Activated T-helper 17 cell treated with anti-CD3 and anti-CD28 coated beads, Interleukin-2, amount 50 U/mL, for 72 hours (primary cell): ENCODE data around the gene KCP. TPM values are rescaled to one million over a fixed set of nuclear protein-coding genes. Genes with fewer than 3 reads are reported as not detected.

Source experiments
- ATAC-seq: fragments of 150-1000 bp; cut with Tn5 transposase; replicated peaks from 2 replicates; pipeline ENCODE4 v1.10.0; 2021; ENCODE audit warnings: mild to moderate bottlenecking, moderate library complexity
- H3K27ac Mint-ChIP-seq: one replicate; pipeline ENCODE4 v1.8.0; 2022; ENCODE audit warnings: mixed read lengths
- H3K27me3 Mint-ChIP-seq: one replicate; pipeline ENCODE4 v1.8.0; 2022; ENCODE audit warnings: mixed read lengths
- H3K36me3 Mint-ChIP-seq: one replicate; pipeline ENCODE4 v1.8.0; 2022; ENCODE audit warnings: low read depth, mild to moderate bottlenecking, mixed read lengths
- H3K4me1 Mint-ChIP-seq: one replicate; pipeline ENCODE4 v1.8.0; 2022; ENCODE audit warnings: mixed read lengths
- H3K4me3 Mint-ChIP-seq: one replicate; pipeline ENCODE4 v1.8.0; 2022; ENCODE audit warnings: mild to moderate bottlenecking, mixed read lengths
- H3K9me3 Mint-ChIP-seq: one replicate; pipeline ENCODE4 v1.8.0; 2022; ENCODE audit warnings: mixed read lengths
- total RNA-seq, 2 donors: library from RNA; stranded (reverse); gene quantifications; one replicate each; pipeline ENCODE4 v1.2.3, GENCODE V29; 2022

The KCP gene
- total RNA-seq, 2 donors from 2014 or later, result 0.09 to 1.0 TPM

DNA sequence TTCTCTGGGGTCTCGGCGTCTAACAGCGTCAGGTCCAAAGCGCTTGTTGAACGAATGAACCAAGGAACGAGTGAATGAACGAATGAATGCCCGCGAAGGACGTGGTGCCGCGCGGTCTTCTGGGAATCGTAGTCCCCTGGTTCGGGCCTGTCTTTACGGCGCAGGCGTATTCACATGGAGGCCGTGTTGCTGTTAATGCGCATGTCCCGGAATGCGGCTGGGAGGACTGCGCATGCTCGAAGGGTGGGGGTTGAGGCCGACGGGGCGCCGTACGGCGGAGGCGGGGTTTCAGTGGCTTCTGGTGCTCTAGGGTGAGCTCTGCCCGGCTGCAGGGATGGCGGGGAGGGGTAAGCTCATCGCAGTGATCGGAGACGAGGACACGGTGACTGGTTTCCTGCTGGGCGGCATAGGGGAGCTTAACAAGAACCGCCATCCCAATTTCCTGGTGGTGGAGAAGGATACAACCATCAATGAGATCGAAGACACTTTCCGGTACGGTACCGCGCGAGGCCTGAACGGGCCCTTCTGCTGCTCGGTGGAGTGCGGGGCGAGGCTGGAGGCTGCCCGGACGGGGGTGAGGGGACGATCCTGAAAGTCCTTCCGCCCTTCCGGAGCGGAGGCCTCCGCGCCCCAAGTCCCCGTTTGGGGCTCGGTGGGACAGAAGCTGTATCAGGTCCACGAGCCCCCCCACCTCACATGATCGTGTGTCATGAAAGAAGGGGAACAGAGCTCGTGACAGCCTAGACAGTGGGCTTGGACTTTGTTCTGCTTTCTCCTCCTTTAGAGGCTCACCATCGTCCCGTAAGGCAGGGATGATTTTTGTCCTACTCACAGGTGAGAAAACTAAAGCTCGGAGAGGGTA, 47.7 kb downstream of the KCP start, which contains the start of gene ATP6V1F:
Gene ATP6V1F, plus strand, starts transcription at position 286 of the 862 bp plus-strand sequence. Its CDS starts 49 bp downstream, at position 335.
- H3K4me1 Mint-ChIP-seq, result peaks cover 13% of the 10 kb centered on the region
- ATAC-seq, result peak; percentile 94
- peak within 1 kb of the TSS; percentile 83 for H3K4me3 Mint-ChIP-seq
- H3K9me3 Mint-ChIP-seq, result no peaks in the 10 kb centered on the region
- H3K36me3 Mint-ChIP-seq, result peaks cover 18% of the 10 kb centered on the region
- H3K27me3 Mint-ChIP-seq, result no peaks in the 10 kb centered on the region
- H3K27ac Mint-ChIP-seq, result peak within 1 kb of the TSS; percentile 87

DNA sequence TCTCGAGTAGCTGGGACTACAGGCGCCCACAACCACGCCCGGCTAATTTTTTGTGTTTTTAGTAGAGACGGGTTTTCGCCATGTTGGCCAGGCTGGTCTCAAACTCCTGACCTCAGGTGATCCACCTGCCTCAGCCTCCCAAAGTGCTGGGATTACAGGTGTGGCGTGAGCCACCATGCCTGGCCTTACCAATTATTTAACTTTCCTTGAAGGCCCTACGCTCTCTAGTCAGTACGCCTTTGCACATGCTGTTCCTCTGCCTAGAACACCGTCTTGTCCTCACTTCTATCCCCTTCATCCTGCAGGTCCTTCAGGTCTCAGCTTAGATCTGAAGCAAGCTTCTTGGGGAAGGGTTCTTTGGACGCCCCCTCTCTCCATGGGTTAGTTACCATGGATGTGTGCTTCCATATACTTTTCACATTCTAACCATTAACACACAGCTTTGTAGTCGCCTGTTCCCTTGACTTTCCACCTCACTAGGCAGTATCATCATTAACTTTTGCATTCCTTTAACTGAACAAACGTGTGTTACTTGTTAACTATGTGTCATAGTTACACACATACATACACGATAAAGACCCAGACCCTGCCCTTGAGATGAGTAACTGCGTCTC, 48.4 kb downstream of the KCP start:
- peaks cover 18% of the 10 kb centered on the region for H3K36me3 Mint-ChIP-seq
- H3K27me3 Mint-ChIP-seq, result no peaks in the 10 kb centered on the region
- H3K9me3 Mint-ChIP-seq, result no peaks in the 10 kb centered on the region
- peaks cover 13% of the 10 kb centered on the region for H3K4me1 Mint-ChIP-seq
- H3K27ac Mint-ChIP-seq, result peak overlapping the region; percentile 87
- ATAC-seq, result no peak
- H3K4me3 Mint-ChIP-seq, result peak overlapping the region; percentile 83

GRCh38 chr7:128860158-128861073, 50.1 kb downstream of the KCP start:
- no peak for ATAC-seq
- Mint-ChIP-seq H3K27me3 (no peaks in the 10 kb centered on the region), H3K9me3 (no peaks in the 10 kb centered on the region), H3K27ac (no peak overlapping the region), H3K36me3 (peaks cover 12% of the 10 kb centered on the region), H3K4me1 (peaks cover 13% of the 10 kb centered on the region), H3K4me3 (no peak overlapping the region)

- H3K4me1 Mint-ChIP-seq, result peaks cover 6% of the 10 kb centered on the region
- H3K4me3 Mint-ChIP-seq, result no peak overlapping the region
- H3K27ac Mint-ChIP-seq, result no peak overlapping the region
- ATAC-seq, result no peak
- H3K36me3 Mint-ChIP-seq, result peaks cover 5% of the 10 kb centered on the region
- no peaks in the 10 kb centered on the region for H3K27me3 Mint-ChIP-seq
- no peaks in the 10 kb centered on the region for H3K9me3 Mint-ChIP-seq
Observed at GRCh38 chr7:128859232-128860157, 51.0 kb downstream of the KCP start.

- H3K9me3 Mint-ChIP-seq, result no peaks in the 10 kb centered on the region
- no peak for ATAC-seq
- H3K4me3 Mint-ChIP-seq, result no peak overlapping the region
- peaks cover 5% of the 10 kb centered on the region for H3K36me3 Mint-ChIP-seq
- no peaks in the 10 kb centered on the region for H3K27me3 Mint-ChIP-seq
- peaks cover 6% of the 10 kb centered on the region for H3K4me1 Mint-ChIP-seq
- no peak overlapping the region for H3K27ac Mint-ChIP-seq
Observed at GRCh38 chr7:128858380-128859231, 51.9 kb downstream of the KCP start.

- Mint-ChIP-seq H3K27ac (no peak overlapping the region), H3K9me3 (no peaks in the 10 kb centered on the region), H3K27me3 (no peaks in the 10 kb centered on the region), H3K4me3 (no peak overlapping the region), H3K36me3 (no peaks in the 10 kb centered on the region), H3K4me1 (no peaks in the 10 kb centered on the region)
- no peak for ATAC-seq
Observed at GRCh38 chr7:128856001-128856718, 54.3 kb downstream of the KCP start.

DNA sequence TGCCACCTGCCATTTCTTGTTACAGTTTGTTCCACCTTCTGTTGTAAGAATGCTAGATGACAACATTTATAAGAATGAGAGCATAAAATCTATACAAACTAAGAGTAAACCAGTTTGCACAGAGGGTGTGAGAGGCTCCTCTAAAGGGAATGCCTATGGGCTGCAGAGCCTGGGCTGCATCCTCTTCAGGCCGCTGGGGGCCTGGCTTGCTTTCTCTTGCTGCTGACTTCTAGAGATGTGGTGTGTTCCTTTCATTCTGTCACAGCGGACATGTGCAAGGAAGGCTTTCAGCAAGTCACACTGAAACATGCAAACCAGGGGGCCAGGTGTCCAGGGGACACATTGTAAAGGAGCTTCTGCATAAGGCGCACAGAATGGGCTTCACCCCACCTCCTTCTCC, 55.0 kb downstream of the KCP start:
- H3K27me3 Mint-ChIP-seq, result no peaks in the 10 kb centered on the region
- H3K4me1 Mint-ChIP-seq, result no peaks in the 10 kb centered on the region
- no peaks in the 10 kb centered on the region for H3K9me3 Mint-ChIP-seq
- H3K4me3 Mint-ChIP-seq, result no peak overlapping the region
- ATAC-seq, result no peak
- H3K27ac Mint-ChIP-seq, result no peak overlapping the region
- H3K36me3 Mint-ChIP-seq, result no peaks in the 10 kb centered on the region

- H3K4me3 Mint-ChIP-seq, result no peak overlapping the region
- H3K27me3 Mint-ChIP-seq, result peaks cover 3% of the 10 kb centered on the region
- H3K27ac Mint-ChIP-seq, result no peak overlapping the region
- no peaks in the 10 kb centered on the region for H3K9me3 Mint-ChIP-seq
- no peak for ATAC-seq
- no peaks in the 10 kb centered on the region for H3K4me1 Mint-ChIP-seq
- no peaks in the 10 kb centered on the region for H3K36me3 Mint-ChIP-seq
Observed at GRCh38 chr7:128854396-128854795, 56.1 kb downstream of the KCP start.

- Mint-ChIP-seq H3K4me1 (no peaks in the 10 kb centered on the region), H3K27me3 (peaks cover 3% of the 10 kb centered on the region), H3K36me3 (no peaks in the 10 kb centered on the region), H3K4me3 (no peak overlapping the region), H3K9me3 (no peaks in the 10 kb centered on the region), H3K27ac (no peak overlapping the region)
- no peak for ATAC-seq
Observed at GRCh38 chr7:128853799-128854198, 56.7 kb downstream of the KCP start.

DNA sequence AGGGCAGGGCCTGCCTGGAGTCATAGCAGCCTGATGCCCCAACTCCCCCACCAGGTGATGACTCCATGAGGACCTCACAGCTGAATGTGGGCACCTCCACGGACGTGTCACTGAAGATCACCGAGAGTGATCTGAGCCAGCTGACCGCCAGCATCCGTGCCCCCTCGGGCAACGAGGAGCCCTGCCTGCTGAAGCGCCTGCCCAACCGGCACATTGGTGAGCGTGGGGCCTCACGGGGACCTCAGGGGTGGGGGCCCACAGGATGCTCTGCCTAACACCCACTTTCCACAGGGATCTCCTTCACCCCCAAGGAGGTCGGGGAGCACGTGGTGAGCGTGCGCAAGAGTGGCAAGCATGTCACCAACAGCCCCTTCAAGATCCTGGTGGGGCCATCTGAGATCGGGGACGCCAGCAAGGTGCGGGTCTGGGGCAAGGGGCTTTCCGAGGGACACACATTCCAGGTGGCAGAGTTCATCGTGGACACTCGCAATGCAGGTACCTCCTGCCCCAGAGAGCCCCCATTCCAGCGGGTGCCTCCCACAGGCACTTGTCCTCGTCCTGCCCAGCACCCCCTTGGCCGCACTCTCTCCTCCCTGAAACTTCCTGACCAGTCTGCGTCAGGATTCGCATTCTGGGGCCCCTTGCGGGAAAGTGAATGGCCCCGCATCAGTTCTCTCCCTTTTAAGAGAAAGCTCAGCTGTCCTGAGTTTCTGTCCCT, 57.8 kb downstream of the KCP start:
- Mint-ChIP-seq H3K27ac (no peak overlapping the region), H3K27me3 (peaks cover 3% of the 10 kb centered on the region), H3K4me1 (no peaks in the 10 kb centered on the region), H3K4me3 (no peak overlapping the region), H3K36me3 (no peaks in the 10 kb centered on the region), H3K9me3 (no peaks in the 10 kb centered on the region)
- ATAC-seq, result no peak

DNA sequence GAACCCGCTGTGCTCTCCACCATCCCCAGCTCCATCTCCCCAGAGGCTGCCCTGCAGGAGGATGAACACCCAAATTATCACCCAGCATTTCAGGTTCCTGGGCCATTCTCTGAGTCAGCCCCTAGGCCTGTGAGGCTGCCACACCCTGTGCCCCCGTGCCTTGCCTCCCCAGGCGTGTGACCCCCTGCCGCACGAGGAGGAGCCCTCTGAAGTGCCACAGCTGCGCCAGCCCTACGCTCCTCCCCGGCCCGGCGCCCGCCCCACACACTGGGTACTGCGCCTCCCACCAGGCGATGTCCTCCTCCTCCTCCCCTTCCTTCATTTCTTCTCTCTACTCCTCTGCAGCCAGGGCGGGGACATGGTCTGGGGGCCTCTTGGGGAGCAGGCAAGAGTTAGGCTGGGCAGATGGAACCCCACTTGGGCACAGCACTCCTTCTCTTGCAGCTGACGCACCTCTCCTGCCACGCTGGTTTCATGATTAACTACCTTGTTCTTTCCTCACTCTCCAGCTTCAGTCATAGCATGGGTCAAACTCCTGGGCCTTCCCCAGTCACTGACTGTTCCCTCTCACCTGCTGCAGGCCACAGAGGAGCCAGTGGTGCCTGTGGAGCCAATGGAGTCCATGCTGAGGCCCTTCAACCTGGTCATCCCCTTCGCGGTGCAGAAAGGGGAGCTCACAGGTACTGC, 60.6 kb downstream of the KCP start:
- no peak for ATAC-seq
- Mint-ChIP-seq H3K4me1 (no peaks in the 10 kb centered on the region), H3K9me3 (no peaks in the 10 kb centered on the region), H3K4me3 (no peak overlapping the region), H3K36me3 (no peaks in the 10 kb centered on the region), H3K27me3 (peaks cover 3% of the 10 kb centered on the region), H3K27ac (no peak overlapping the region)

DNA sequence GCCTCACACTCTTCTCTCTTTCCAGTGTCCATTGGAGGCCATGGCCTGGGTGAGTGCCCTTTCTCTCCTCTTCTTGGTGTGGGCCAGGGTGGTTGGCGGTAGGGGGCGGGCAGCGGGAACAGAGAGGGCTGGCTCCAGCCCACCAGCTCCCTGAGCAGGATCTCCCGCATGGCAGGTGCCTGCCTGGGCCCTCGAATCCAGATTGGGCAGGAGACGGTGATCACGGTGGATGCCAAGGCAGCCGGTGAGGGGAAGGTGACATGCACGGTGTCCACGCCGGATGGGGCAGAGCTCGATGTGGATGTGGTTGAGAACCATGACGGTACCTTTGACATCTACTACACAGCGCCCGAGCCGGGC, 61.4 kb downstream of the KCP start:
- H3K9me3 Mint-ChIP-seq, result no peaks in the 10 kb centered on the region
- H3K4me1 Mint-ChIP-seq, result no peaks in the 10 kb centered on the region
- H3K36me3 Mint-ChIP-seq, result no peaks in the 10 kb centered on the region
- ATAC-seq, result no peak
- H3K4me3 Mint-ChIP-seq, result no peak overlapping the region
- H3K27me3 Mint-ChIP-seq, result peaks cover 3% of the 10 kb centered on the region
- H3K27ac Mint-ChIP-seq, result no peak overlapping the region
